ENCODE data around the gene POLA2. TPM values are rescaled to one million over a fixed set of nuclear protein-coding genes. Genes with fewer than 3 reads are reported as not detected.

Gene POLA2
- polyA plus RNA-seq, 1 experiment, result 11.8 TPM

- Histone ChIP-seq H3K36me3 (ENCODE audit: control insufficient read depth, insufficient read depth, low read length) (peaks cover 2% of the 10 kb centered on the region), H3K4me3 (ENCODE audit: low read depth, low read length) (no peak overlapping the region), H3K27me3 (ENCODE audit: control insufficient read depth, insufficient read depth, low read length) (no peaks in the 10 kb centered on the region)
- no peak for DNase-seq (ENCODE audit: low read depth)
- no peak for TF ChIP-seq CTCF (IDR thresholded peaks at IDR 0.05; ENCODE audit: insufficient read depth, low read depth, low read length)
- CTCF ChIA-PET, result interaction anchor here (1.9 kb wide), 1 partner anchor 15 kb away, joined by 8 read pairs; no protein-coding TSS in a partner anchor
- POLR2A ChIA-PET, result no interaction called here
Observed at GRCh38 chr11:65221026-65221425, 40.7 kb upstream of the POLA2 start.

GRCh38 chr11:65223011-65223410 is 38.8 kb upstream of the POLA2 start:
- H3K36me3 ChIP-seq (ENCODE audit: control insufficient read depth, insufficient read depth, low read length), result peaks cover 2% of the 10 kb centered on the region
- CTCF ChIA-PET, result interaction anchor here (1.2 to 2.2 kb wide), 3 partner anchors 29 to 107 kb away, joined by 3 to 5 read pairs (median 4); no protein-coding TSS in a partner anchor
- POLR2A ChIA-PET, result no interaction called here
- no peak for TF ChIP-seq CTCF (IDR thresholded peaks at IDR 0.05; ENCODE audit: insufficient read depth, low read depth, low read length)
- no peak overlapping the region for H3K4me3 ChIP-seq (ENCODE audit: low read depth, low read length)
- H3K27me3 ChIP-seq (ENCODE audit: control insufficient read depth, insufficient read depth, low read length), result no peaks in the 10 kb centered on the region
- DNase-seq (ENCODE audit: low read depth), result no peak

- Histone ChIP-seq H3K36me3 (ENCODE audit: control insufficient read depth, insufficient read depth, low read length) (peaks cover 2% of the 10 kb centered on the region), H3K27me3 (ENCODE audit: control insufficient read depth, insufficient read depth, low read length) (no peaks in the 10 kb centered on the region), H3K4me3 (ENCODE audit: low read depth, low read length) (no peak overlapping the region)
- DNase-seq (ENCODE audit: low read depth), result peak; percentile 23
- no peak for TF ChIP-seq CTCF (IDR thresholded peaks at IDR 0.05; ENCODE audit: insufficient read depth, low read depth, low read length)
- CTCF ChIA-PET, result interaction anchor here (0.9 to 5.6 kb wide), 23 partner anchors 10 to 131 kb away, joined by 3 to 40 read pairs (median 5); partner anchors contain the start of genes CAPN1, DPF2, POLA2 and TIGD3
- POLR2A ChIA-PET, result no interaction called here
Observed at GRCh38 chr11:65224930-65225278, 36.9 kb upstream of the POLA2 start.

- Histone ChIP-seq H3K27me3 (ENCODE audit: control insufficient read depth, insufficient read depth, low read length) (no peaks in the 10 kb centered on the region), H3K36me3 (ENCODE audit: control insufficient read depth, insufficient read depth, low read length) (peaks cover 2% of the 10 kb centered on the region), H3K4me3 (ENCODE audit: low read depth, low read length) (peak overlapping the region; percentile 30)
- CTCF ChIA-PET, result interaction anchor here (0.6 to 5.6 kb wide), 26 partner anchors 11 to 131 kb away, joined by 3 to 40 read pairs (median 4); partner anchors contain the start of genes CAPN1, DPF2, POLA2 and TIGD3
- POLR2A ChIA-PET, result no interaction called here
- TF ChIP-seq CTCF (IDR thresholded peaks at IDR 0.05; ENCODE audit: insufficient read depth, low read depth, low read length), result peak; percentile 71
- DNase-seq (ENCODE audit: low read depth), result no peak
Observed at GRCh38 chr11:65225279-65226102, 36.3 kb upstream of the POLA2 start.

- H3K4me3 ChIP-seq (ENCODE audit: low read depth, low read length), result peak overlapping the region; percentile 30
- no peak for TF ChIP-seq CTCF (IDR thresholded peaks at IDR 0.05; ENCODE audit: insufficient read depth, low read depth, low read length)
- ChIA-PET POLR2A (no interaction called here), CTCF (interaction anchor here (0.7 to 5.6 kb wide), 22 partner anchors 10 to 130 kb away, joined by 3 to 40 read pairs (median 6); partner anchors contain the start of genes CAPN1, DPF2 and POLA2)
- DNase-seq (ENCODE audit: low read depth), result no peak
- H3K36me3 ChIP-seq (ENCODE audit: control insufficient read depth, insufficient read depth, low read length), result peaks cover 2% of the 10 kb centered on the region
- H3K27me3 ChIP-seq (ENCODE audit: control insufficient read depth, insufficient read depth, low read length), result no peaks in the 10 kb centered on the region
Observed at GRCh38 chr11:65226103-65226442, 35.7 kb upstream of the POLA2 start.
